MM.1S (cell line): ENCODE data around the gene SLC38A8.

Experiments
- DNase-seq: peaks from one replicate; pipeline ENCODE4 v3.0.0-alpha.2; 2015
- H2AFZ ChIP-seq: fragments of 300-600 bp; sonication (generic); 2 replicates; pipeline ENCODE4 v1.6.0; 2016; ENCODE audit warnings: antibody characterized with exemption, low read length
- H3F3A ChIP-seq: fragments of 300-600 bp; sonication (generic); 2 replicates; pipeline ENCODE4 v1.6.1; 2016; ENCODE audit warnings: mild to moderate bottlenecking, antibody characterized with exemption, low read length, moderate library complexity, mixed read lengths; ENCODE audit not compliant: insufficient read depth
- H3K27ac ChIP-seq: fragments of 300-600 bp; sonication (generic); 2 replicates; pipeline ENCODE4 v1.5.1; 2016; ENCODE audit warnings: mild to moderate bottlenecking, low read length
- H3K27me3 ChIP-seq: fragments of 300-600 bp; sonication (generic); replicated peaks from 2 replicates; pipeline ENCODE4 v1.6.0; 2016; ENCODE audit warnings: low read length; ENCODE audit not compliant: insufficient read depth
- H3K36me3 ChIP-seq: fragments of 300-600 bp; sonication (generic); replicated peaks from 2 replicates; pipeline ENCODE4 v1.6.1; 2016; ENCODE audit warnings: mild to moderate bottlenecking, low read length, mixed read lengths; ENCODE audit not compliant: insufficient read depth
- H3K4me1 ChIP-seq: fragments of 300-600 bp; sonication (generic); 2 replicates; pipeline ENCODE4 v1.6.1; 2016; ENCODE audit warnings: low read length, mixed read lengths
- H3K4me2 ChIP-seq: fragments of 300-600 bp; sonication (generic); 2 replicates; pipeline ENCODE4 v1.6.0; 2016; ENCODE audit warnings: low read depth, low read length
- H3K4me3 ChIP-seq: fragments of 300-600 bp; sonication (generic); 2 replicates; pipeline ENCODE4 v1.5.1; 2016; ENCODE audit warnings: low read length, mixed read lengths
- H3K79me2 ChIP-seq: fragments of 300-600 bp; sonication (generic); 2 replicates; pipeline ENCODE4 v1.6.1; 2016; ENCODE audit warnings: mixed run types, low read length, mixed read lengths
- H3K9ac ChIP-seq: fragments of 300-600 bp; sonication (generic); 2 replicates; pipeline ENCODE4 v1.6.1; 2016; ENCODE audit warnings: low read length, mixed read lengths
- H3K9me2 ChIP-seq: fragments of 300-600 bp; sonication (generic); replicated peaks from 2 replicates; pipeline ENCODE4 v1.6.1; 2016; ENCODE audit warnings: mild to moderate bottlenecking, low read length, mixed read lengths; ENCODE audit not compliant: insufficient read depth
- H3K9me3 ChIP-seq: fragments of 300-600 bp; sonication (generic); replicated peaks from 2 replicates; pipeline ENCODE4 v1.6.1; 2016; ENCODE audit warnings: mild to moderate bottlenecking, low read length, mixed read lengths; ENCODE audit not compliant: insufficient read depth
- H4K20me1 ChIP-seq: fragments of 300-600 bp; sonication (generic); 2 replicates; pipeline ENCODE4 v1.6.1; 2016; ENCODE audit warnings: mild to moderate bottlenecking, low read length, moderate library complexity, mixed read lengths; ENCODE audit not compliant: insufficient read depth
- EZH2 ChIP-seq: fragments of 300-600 bp; sonication (generic); optimal IDR thresholded peaks from 2 replicates; pipeline ENCODE3; 2017; ENCODE audit warnings: low read depth, mild to moderate bottlenecking, antibody characterized with exemption, low read length, mixed read lengths
- EZH2phosphoT487 ChIP-seq: fragments of 300-600 bp; sonication (generic); IDR thresholded peaks from 2 replicates; pipeline ENCODE4 v1.6.1; 2018; ENCODE audit warnings: antibody characterized with exemption, low read length
- TF ChIP-seq, protein P1 (sequence below): fragments of 300-600 bp; sonication (generic); IDR thresholded peaks from 2 replicates; pipeline ENCODE4 v1.5.1; 2016; ENCODE audit warnings: antibody characterized with exemption, low read length, mixed read lengths

The SLC38A8 gene

DNA sequence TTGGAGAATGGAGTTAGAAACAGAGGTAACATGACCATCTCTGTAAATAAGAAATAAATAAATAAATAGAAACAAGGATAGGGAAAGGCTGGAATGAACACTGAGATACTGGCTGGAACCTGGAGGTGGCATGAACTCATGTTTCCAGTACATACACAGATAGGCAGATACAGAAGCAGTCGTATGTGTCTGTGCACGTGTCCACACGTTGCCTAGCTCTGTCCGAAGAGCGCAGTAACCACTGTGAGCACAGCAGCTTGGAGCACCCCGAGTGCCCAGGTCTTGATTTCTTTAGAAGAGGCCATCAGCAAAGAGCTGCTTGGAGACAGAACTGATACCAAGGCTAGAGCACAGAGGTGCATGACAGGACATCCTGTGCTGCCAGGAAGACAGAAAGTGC, 37.1 kb upstream of the SLC38A8 start:
- TF ChIP-seq, protein P1, sequence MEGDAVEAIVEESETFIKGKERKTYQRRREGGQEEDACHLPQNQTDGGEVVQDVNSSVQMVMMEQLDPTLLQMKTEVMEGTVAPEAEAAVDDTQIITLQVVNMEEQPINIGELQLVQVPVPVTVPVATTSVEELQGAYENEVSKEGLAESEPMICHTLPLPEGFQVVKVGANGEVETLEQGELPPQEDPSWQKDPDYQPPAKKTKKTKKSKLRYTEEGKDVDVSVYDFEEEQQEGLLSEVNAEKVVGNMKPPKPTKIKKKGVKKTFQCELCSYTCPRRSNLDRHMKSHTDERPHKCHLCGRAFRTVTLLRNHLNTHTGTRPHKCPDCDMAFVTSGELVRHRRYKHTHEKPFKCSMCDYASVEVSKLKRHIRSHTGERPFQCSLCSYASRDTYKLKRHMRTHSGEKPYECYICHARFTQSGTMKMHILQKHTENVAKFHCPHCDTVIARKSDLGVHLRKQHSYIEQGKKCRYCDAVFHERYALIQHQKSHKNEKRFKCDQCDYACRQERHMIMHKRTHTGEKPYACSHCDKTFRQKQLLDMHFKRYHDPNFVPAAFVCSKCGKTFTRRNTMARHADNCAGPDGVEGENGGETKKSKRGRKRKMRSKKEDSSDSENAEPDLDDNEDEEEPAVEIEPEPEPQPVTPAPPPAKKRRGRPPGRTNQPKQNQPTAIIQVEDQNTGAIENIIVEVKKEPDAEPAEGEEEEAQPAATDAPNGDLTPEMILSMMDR: no peak
- TF ChIP-seq EZH2phosphoT487: no peak
- TF ChIP-seq EZH2: no peak
- H3K9me3 ChIP-seq: no peaks in the 10 kb centered on the region
- no peak overlapping the region for H3K27ac ChIP-seq
- H3K27me3 ChIP-seq: no peaks in the 10 kb centered on the region
- H3F3A ChIP-seq: no peaks in the 10 kb centered on the region
- no peaks in the 10 kb centered on the region for H3K9me2 ChIP-seq
- no peaks in the 10 kb centered on the region; the same call in 1 of the 2 replicates for H3K36me3 ChIP-seq
- no peak overlapping the region for H3K4me3 ChIP-seq
- DNase-seq: no peak
- no peaks in the 10 kb centered on the region for H4K20me1 ChIP-seq
- H3K4me1 ChIP-seq: peaks cover 5% of the 10 kb centered on the region; the same call in 1 of the 2 replicates
- H3K9ac ChIP-seq: no peak overlapping the region
- no peak overlapping the region for H3K4me2 ChIP-seq
- no peak overlapping the region for H2AFZ ChIP-seq
- peaks cover 59% of the 10 kb centered on the region for H3K79me2 ChIP-seq

DNA sequence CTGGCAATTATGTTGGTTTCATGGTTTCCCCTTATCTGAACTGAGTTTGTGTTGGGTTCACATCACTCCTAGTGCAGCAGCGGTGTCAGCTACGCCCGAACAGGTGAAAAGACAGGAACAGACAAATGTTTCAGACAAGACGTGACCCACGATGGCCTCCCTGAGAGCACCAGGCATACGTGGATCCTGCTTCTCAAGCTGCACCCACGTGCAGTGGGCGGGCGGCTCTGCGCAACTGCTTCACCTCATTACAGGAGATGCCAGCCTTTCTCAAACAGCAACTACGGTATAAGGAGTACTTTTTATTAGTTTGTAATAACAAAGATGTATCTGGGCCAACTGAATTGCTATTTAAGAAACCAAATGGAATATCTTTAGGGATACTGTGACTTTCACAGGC, 32.8 kb upstream of the SLC38A8 start:
- no peak for DNase-seq
- TF ChIP-seq EZH2phosphoT487 (no peak), EZH2 (no peak)
- TF ChIP-seq, protein P1: no peak
- peaks cover 3% of the 10 kb centered on the region for H3K4me1 ChIP-seq
- H3F3A ChIP-seq: no peaks in the 10 kb centered on the region
- no peak overlapping the region for H2AFZ ChIP-seq
- H3K27me3 ChIP-seq: no peaks in the 10 kb centered on the region
- H3K79me2 ChIP-seq: peaks cover 41% of the 10 kb centered on the region
- H3K27ac ChIP-seq: no peak overlapping the region
- no peak overlapping the region for H3K4me2 ChIP-seq
- H4K20me1 ChIP-seq: no peaks in the 10 kb centered on the region
- no peaks in the 10 kb centered on the region for H3K9me2 ChIP-seq
- H3K36me3 ChIP-seq: no peaks in the 10 kb centered on the region
- H3K9ac ChIP-seq: no peak overlapping the region
- H3K4me3 ChIP-seq: no peak overlapping the region
- no peaks in the 10 kb centered on the region for H3K9me3 ChIP-seq

DNA sequence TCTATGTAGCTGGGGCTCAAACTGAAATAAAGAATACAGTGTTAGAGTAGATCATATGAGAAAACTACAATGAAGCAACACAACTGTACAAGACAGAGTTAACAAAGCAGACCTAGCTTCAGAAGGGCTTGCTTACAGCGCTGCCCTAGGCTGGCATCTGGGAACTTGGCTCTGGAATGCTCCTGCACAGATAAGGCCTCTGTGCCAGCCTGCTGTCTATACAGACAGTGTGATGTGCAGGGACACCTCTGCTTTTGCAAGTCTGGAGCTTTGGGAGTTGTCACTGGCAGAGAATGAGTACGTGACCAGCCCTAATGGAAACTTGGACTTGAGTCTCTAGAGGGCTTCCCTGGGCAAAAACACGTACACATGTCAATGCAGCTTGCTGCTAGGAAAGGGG, 32.1 kb upstream of the SLC38A8 start:
- H3K36me3 ChIP-seq: no peaks in the 10 kb centered on the region
- H3K9ac ChIP-seq: no peak overlapping the region
- H3K4me3 ChIP-seq: no peak overlapping the region
- peaks cover 9% of the 10 kb centered on the region for H3K4me1 ChIP-seq
- no peaks in the 10 kb centered on the region for H3K9me2 ChIP-seq
- no peaks in the 10 kb centered on the region; the same call in 1 of the 2 replicates for H3F3A ChIP-seq
- no peaks in the 10 kb centered on the region for H4K20me1 ChIP-seq
- peaks cover 36% of the 10 kb centered on the region for H3K79me2 ChIP-seq
- H3K4me2 ChIP-seq: no peak overlapping the region
- no peaks in the 10 kb centered on the region for H3K9me3 ChIP-seq
- TF ChIP-seq EZH2phosphoT487 (no peak), EZH2 (no peak)
- TF ChIP-seq, protein P1: no peak
- no peak for DNase-seq
- H2AFZ ChIP-seq: no peak overlapping the region
- H3K27me3 ChIP-seq: no peaks in the 10 kb centered on the region
- H3K27ac ChIP-seq: no peak overlapping the region
